Measurements from ENCODE around the gene DNAJC5. TPM values are rescaled to one million over a fixed set of nuclear protein-coding genes. Genes with fewer than 3 reads are reported as not detected.

Gene DNAJC5
- total and polyA plus RNA-seq, 2 donors (not counting 3 experiments of a cell fraction or from before 2014, with no cell fraction given): 44.7 to 60.3 TPM

DNA sequence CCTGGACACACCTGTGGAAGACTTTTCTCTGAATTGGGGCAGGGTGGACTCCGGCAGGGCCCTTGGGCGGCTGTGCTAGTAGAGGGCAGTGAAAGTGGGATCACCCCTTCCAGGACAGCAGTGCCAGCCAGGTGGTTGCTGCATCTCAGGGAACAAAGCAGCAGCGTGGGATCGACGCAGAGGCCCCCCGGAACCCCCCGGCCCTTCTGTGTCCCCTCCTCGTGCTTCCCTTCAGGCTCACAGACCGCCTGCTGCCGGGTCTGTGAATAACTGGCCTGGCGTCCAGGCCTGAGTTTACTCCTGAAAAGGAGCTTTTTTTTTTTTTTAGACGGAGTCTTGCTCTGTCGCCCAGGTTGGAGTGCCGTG is 8.9 kb upstream of the DNAJC5 start:
- no peaks in the 10 kb centered on the region for H3K27me3 ChIP-seq (ENCODE audit: control insufficient read depth in 2 of 2, insufficient read depth in 2 of 2, low read length in 2 of 2)
- no peaks in the 10 kb centered on the region for H4K20me1 ChIP-seq (replicated peaks; ENCODE audit: control insufficient read depth, extremely low read depth, insufficient read depth, low read length)
- H3K79me2 ChIP-seq (ENCODE audit: control insufficient read depth, insufficient read depth, low read length): peaks cover 8% of the 10 kb centered on the region
- H3K9ac ChIP-seq (replicated peaks; ENCODE audit: extremely low read depth, insufficient read depth, low read length): no peak overlapping the region
- H3K4me3 ChIP-seq (replicated peaks in 1 of 3; ENCODE audit: insufficient read depth in 1 of 3, low read depth in 1 of 3, low read length in 3 of 3): no peak overlapping the region
- ChIA-PET CTCF (no interaction called here), POLR2A (no interaction called here)
- H3K9me1 ChIP-seq (replicated peaks; ENCODE audit: control insufficient read depth, extremely low read depth, insufficient read depth, low read length): no peaks in the 10 kb centered on the region
- H2AFZ ChIP-seq (ENCODE audit: low read depth, low read length): no peak overlapping the region
- no peak for TF ChIP-seq POLR2A (IDR thresholded peaks at IDR 0.05; ENCODE audit: low read depth, low read length)
- no peak for TF ChIP-seq JUN (IDR thresholded peaks at IDR 0.05; ENCODE audit: borderline replicate concordance, insufficient read depth, insufficient read length, low read depth)
- TF ChIP-seq GATA2 (IDR thresholded peaks at IDR 0.05; ENCODE audit: insufficient read depth, insufficient read length, low read depth, low read length): no peak
- TF ChIP-seq POLR2AphosphoS5 (IDR thresholded peaks at IDR 0.05; ENCODE audit: insufficient read depth, low read depth, low read length): no peak
- TF ChIP-seq, protein P1, sequence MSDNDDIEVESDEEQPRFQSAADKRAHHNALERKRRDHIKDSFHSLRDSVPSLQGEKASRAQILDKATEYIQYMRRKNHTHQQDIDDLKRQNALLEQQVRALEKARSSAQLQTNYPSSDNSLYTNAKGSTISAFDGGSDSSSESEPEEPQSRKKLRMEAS (IDR thresholded peaks at IDR 0.05; ENCODE audit: insufficient read depth, insufficient read length): no peak
- no peak for TF ChIP-seq MYC (IDR thresholded peaks at IDR 0.05; ENCODE audit: low read depth, low read length)
- no peak for TF ChIP-seq FOS (IDR thresholded peaks at IDR 0.05; ENCODE audit: borderline replicate concordance, insufficient read depth, low read length)
- no peak for TF ChIP-seq EZH2 (IDR thresholded peaks at IDR 0.05; ENCODE audit: borderline replicate concordance, low read depth, low read length, severe bottlenecking)
- TF ChIP-seq, protein P2, sequence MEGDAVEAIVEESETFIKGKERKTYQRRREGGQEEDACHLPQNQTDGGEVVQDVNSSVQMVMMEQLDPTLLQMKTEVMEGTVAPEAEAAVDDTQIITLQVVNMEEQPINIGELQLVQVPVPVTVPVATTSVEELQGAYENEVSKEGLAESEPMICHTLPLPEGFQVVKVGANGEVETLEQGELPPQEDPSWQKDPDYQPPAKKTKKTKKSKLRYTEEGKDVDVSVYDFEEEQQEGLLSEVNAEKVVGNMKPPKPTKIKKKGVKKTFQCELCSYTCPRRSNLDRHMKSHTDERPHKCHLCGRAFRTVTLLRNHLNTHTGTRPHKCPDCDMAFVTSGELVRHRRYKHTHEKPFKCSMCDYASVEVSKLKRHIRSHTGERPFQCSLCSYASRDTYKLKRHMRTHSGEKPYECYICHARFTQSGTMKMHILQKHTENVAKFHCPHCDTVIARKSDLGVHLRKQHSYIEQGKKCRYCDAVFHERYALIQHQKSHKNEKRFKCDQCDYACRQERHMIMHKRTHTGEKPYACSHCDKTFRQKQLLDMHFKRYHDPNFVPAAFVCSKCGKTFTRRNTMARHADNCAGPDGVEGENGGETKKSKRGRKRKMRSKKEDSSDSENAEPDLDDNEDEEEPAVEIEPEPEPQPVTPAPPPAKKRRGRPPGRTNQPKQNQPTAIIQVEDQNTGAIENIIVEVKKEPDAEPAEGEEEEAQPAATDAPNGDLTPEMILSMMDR (IDR thresholded peaks at IDR 0.05; ENCODE audit: extremely low read depth in 1 of 2, insufficient read depth in 1 of 2, low read depth in 1 of 2, low read length in 2 of 2): no peak
- H3K27ac ChIP-seq (ENCODE audit: insufficient read depth, low read depth, low read length): no peak overlapping the region
- H3K36me3 ChIP-seq (ENCODE audit: control insufficient read depth in 2 of 2, extremely low read depth in 1 of 2, insufficient read depth in 2 of 2, low read length in 2 of 2): peaks cover 13 to 76% of the 10 kb centered on the region in 2 experiments
- DNase-seq (ENCODE audit: low read depth, low spot score) (no peak), FAIRE-seq (no peak)
- no peak overlapping the region for H3K4me2 ChIP-seq (ENCODE audit: insufficient read depth, low read length)
- BruUV-seq (replicated peaks): no TSS peak
- no peaks in the 10 kb centered on the region for H3K4me1 ChIP-seq (ENCODE audit: control insufficient read depth, extremely low read depth, insufficient read depth, low read length)
- dilution Hi-C loops (cut with MboI; ENCODE audit: extremely low pct_ligation_motif_present, low sequenced_read_pairs): no loop called here
- intact Hi-C loops (cut with micrococcal nuclease): no loop called here
- H3K9me3 ChIP-seq (replicated peaks; ENCODE audit: control insufficient read depth, insufficient read depth, low read length): no peaks in the 10 kb centered on the region
